Femur (tissue), 1 donor: Measurements from ENCODE around the gene GCDH.

ENCODE experiments used
- DNase-seq: peaks from one replicate; pipeline ENCODE4 v3.0.0-alpha.2; 2017

Gene GCDH

GRCh38 chr19:12943437-12944044 is 52.6 kb downstream of the GCDH start:
- DNase-seq = no peak

GRCh38 chr19:12944104-12944674 is 53.2 kb downstream of the GCDH start:
- no peak for DNase-seq

GRCh38 chr19:12945479-12946091 is 54.6 kb downstream of the GCDH start, which contains the start of gene RAD23A:
Gene RAD23A (plus strand): TSS chr19:12945862. CDS start chr19:12945949, 87 bp downstream.
- DNase-seq = peak; percentile 98

- DNase-seq = peak; percentile 87
Observed at GRCh38 chr19:12946092-12946721, 55.2 kb downstream of the GCDH start.

- no peak for DNase-seq
Observed at GRCh38 chr19:12946731-12947496, 56.0 kb downstream of the GCDH start.

- peak; percentile 55 for DNase-seq
Observed at GRCh38 chr19:12947702-12948611, 57.0 kb downstream of the GCDH start.

- DNase-seq = no peak
Observed at GRCh38 chr19:12948612-12949362, 57.8 kb downstream of the GCDH start.
